NCI-H146 treated with DMSO at 0.1 percent for 48 hours (cell line): ENCODE measurements around the gene METTL4.

Source experiments
- DNase-seq: peaks from one replicate; lab custom pipeline; 2025; ENCODE audit not compliant: unreplicated experiment; lab: John Stamatoyannopoulos, UW

METTL4 gene

DNA sequence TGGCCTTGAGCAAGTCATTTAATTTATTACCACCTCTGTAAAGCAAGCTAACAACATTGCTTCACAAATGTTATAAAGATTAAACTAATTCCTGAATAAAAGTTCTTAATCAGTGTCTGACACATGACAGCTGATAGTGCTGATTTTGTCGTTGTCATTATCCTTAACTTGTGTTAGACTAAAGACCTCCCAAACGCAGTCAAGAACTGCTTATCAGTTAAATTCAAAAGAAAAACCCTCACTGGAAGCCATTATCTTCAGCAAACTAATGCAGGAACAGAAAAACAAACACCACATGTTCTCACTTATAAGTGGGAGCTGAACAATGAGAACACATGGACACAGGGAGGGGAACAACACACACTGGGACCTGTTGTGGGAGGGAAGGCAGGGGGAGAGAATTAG, 46.5 kb downstream of the METTL4 start:
- peak; percentile 16 for DNase-seq

DNA sequence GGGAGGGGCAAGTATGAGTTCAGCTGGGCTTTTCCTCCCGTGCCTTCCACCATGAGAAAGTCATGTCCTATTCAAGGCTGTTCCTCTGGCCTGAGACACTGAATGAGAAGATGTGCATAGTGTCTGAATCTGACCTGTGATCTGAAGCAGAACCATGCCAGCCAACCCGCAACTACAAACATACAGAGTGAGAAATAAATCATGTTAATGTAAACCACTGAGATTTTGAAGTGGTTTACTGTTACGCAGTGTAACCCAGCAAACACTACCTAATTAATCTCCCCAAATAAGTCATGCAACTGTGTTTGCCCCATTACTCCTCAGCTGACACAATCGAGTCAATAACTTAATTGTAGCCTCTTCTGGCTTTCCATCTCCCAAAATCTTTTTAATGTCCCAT, 49.2 kb downstream of the METTL4 start:
- DNase-seq: no peak

DNA sequence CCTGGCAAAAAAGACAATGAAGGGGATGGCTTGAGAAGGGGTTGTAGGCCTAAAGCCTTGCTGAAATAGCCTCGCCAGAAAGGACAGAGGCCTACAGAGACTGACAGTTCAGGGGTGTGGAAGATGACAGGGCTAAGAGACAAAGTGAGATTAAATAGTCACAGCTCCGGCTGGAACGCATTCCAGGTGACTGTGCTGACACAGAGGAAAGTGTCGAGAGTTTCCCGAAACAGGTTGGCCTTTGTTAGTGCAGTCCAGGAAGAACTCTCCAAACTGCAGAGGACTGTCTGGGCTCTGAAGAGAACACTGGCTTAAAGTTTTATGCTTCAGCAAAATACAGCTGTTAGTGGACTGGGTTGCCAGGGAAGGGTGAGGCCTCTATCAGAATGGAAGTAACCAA, 52.8 kb downstream of the METTL4 start:
- DNase-seq: no peak

DNA sequence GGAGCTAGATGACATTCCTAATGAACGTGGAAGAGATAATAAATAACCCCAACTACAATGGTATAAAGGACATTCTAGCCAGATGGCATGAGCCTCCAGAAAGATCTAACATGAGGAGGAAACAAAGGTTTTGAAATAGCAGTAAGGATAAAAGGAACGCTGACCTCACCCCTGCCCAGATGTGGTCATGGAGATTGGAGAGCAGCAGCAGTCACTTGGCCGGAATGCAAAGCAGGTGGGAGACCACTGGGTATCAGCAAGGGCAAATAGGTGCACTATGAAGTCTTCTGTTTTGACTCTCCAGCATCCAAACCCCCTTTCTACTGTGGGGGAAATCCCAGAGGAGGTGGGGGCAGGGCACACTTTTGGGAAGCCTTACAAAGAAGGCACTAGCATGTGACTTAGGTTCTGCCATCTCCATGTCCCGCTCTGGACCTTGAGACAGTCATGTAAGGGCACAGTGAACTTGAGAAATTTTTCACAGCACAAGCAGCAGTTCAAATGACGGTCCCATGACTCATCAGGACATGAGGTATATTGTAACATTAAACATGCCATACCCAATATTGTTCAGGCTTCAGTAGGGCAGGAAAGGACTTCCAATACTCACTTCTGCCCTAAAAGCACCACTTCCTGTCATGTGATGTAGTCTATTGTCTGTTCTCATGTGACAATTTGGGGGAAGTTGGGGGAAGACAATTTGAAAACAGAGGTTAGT, 55.2 kb downstream of the METTL4 start:
- no peak for DNase-seq

DNA sequence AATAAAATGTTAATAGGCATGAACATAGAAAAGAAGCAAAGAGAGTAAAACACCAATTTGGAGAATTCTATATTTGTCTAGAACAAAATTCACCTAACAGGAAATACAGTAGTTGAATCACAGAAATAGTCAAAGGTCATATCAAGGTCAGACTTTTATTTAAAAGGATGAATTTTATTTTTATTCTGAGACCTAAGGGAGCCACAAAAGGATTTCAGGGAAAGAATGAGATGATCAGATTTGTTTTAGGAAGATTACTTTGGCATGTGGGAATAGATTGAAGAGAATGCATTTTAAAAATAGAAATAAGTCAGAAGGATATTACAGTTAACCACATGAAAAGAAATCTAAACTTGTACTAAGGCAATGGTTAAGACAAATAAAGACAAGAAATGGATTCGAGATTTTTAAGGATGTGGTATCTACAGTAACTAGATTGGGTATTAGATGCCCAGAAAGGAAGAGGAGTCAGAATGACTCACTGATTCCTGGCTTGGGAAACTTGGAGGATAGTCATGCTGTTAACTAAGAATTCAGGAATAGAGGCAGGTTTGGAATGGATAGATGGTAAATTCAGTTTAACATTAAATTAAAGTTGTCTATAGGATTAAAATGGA, 56.0 kb downstream of the METTL4 start:
- DNase-seq: no peak

DNA sequence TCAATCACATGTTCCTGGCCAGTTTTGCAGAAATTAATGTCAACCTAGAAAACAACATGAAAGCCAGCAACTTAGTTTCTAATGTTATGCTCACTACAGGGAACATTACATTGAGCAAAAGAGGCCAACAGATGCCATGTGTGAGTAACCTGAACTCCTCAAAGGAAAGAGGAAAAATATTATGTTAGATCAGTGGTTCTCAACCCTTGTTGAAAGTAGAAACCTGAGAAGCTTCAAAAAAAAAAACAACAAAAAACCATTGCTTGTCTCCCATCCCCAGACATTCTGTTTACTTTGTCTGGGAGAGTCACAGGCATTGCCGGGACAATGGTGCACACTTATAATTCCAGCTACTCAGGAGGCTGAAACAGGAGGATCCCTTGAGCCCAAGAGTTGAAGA, 57.7 kb downstream of the METTL4 start:
- peak; percentile 17 for DNase-seq

DNA sequence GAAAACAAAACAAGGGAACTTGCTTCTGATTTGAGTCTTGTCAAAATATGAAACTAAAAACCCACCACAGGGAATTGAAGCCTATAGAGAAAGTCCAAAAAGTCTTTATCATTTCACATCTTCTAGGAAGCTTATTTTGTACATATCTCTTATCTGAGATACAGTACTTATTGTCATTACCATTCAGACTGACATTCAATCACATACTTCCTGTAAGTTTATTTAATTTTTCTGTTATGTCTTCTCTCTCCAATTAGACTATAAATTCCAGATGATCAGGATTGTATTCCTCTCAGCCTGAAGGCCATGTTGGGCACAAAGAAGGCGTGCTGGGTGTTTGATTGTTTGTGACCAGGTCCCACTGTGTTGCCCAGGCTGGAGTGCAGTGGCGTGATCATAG, 59.2 kb downstream of the METTL4 start:
- DNase-seq: peak; percentile 52

DNA sequence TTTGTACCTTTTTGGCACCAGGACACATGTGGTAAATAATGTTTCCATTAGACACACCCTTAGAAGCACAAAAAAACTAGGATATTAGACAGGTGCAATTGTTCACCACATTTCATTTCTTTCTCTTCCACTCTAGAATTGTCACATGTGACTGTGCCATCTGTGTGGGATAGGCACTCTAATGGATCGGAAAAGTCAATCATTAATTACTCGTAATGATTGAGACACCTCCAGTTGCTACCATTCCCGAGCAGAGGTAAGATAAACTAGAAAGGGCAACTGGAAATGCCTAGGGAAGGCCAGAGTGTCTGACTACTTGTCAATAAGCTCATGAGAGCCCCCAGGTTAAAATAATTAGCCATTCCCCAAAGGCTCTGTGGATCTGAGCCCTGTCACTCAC, 59.9 kb downstream of the METTL4 start:
- no peak for DNase-seq

DNA sequence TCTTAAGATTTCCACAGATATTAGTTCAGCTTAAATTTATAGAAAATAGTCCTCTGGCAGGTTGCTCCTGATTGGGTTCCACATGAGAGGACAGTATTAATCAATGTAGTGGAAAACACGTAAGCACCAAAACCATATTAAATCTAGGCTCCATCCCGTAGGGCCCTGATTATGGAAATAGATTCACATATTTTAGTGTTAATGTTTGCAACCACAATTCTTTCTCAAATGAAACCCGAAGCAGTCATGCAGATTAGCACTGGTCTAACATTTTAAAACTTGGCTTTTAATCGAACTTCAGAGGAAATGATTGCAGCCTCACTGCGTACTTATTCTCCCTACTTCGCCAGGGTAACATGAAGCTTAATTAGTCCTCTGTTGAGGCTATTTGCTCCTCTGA, 60.9 kb downstream of the METTL4 start:
- DNase-seq: no peak

DNA sequence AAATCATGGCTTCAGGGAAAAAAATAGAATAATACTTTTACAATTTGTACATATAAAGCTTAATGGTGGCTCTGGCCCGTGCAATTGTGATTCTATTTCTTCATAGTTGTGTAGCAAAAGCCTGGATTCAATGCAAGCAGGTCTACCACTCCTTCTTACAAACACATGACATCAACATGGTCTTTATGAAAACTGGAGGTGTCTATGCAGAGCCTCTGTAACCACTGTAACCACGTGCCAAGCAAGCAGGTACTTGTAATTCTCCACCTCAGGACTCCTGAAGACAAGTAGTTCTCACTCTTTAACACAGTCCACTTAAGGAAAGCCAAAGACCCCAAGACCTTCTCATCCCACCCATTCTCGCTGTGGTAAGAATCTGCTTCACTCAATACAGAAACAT, 62.6 kb downstream of the METTL4 start:
- DNase-seq: no peak

DNA sequence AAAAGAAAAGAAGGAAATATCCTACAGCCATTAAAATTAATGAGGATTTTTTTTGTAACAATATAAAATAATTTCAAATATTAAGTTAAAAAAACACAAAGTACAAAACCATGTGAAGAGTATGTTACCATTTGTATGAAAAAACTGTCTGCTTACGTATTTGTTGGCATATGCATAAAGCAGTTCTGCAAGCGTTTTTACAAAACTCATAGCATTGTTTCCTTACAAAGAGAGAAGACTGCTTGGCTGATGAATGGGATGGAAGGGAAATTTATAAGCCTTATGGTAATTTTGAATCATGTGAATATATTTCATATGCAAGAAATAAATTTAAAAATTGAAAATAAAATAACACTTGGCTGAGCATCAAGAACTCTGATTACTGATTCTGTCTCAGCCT, 63.1 kb downstream of the METTL4 start:
- no peak for DNase-seq

DNA sequence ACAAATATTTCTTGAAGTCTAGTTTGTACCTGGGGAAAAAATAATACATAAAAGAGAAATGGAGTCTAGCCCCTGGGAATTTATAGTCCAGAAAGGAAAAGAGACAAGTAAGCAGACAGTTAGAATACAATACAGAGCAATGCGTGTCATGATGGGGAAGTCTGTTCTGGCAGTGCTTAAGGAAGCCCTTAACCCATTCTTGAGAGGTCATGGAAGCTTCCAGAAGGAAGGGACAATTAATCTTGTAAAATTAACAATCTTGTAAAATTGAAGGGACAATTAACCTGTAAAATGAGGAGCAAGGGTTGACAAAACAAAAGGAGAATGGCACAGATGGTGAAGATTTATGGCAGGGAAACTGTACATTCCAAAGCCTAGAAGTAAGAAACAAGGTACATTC, 66.7 kb downstream of the METTL4 start:
- no peak for DNase-seq

DNA sequence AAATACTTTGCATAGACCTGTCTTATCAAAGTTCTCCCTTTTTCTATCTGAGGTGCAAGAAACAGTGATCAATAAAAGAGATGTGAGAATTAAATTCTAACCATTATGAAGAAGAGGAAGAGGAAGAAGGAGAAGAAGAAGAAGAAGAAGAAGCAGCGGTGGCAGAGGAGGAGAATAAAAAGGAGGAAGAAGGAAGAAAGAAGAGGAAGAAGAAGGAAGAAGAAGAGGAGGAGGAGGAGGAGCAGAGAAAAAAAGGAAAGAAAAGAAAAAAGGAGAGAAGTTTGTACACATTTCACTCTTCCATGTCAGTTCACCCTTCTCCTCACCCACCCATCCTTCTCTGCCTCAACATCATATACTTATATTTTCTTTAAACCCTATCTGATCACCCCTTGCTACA, 68.4 kb downstream of the METTL4 start:
- DNase-seq: no peak

DNA sequence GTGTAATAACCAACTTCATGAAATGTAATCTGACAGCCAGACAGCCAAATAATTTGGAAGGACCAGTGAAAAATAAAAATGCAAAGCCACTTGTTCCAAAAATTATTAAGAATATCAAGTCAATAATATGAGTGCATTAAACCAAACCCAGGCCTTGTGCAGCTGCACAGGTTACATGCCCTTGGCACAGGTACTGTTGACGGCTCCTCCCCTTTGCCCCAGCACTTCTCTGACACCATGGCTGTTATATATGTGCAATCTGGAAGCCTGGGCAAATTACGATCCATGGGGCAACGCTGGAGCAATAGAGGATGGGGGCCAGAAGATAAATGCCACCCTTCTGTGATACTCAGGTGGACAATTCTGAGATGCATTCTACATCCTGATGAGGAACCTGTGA, 68.9 kb downstream of the METTL4 start:
- DNase-seq: no peak

DNA sequence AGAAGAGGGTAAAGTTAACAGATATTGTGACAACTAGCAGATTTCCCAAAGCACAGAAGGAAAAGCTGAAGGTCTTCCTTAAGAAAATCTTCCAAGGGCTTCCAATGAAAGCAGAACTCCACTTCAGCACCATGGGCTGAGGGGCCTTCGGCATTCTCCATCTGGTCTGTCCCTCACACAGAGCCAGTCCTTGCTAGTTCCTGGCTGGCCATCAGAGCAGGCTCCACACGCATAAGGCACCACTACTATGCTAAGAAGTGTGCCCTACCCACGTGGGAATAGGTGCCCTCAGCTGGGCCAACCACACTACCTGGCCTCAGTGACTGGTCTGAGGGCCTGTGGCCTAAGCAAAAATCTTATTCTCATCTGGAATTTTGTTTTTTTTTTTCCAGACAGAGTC, 73.5 kb downstream of the METTL4 start:
- DNase-seq: no peak

DNA sequence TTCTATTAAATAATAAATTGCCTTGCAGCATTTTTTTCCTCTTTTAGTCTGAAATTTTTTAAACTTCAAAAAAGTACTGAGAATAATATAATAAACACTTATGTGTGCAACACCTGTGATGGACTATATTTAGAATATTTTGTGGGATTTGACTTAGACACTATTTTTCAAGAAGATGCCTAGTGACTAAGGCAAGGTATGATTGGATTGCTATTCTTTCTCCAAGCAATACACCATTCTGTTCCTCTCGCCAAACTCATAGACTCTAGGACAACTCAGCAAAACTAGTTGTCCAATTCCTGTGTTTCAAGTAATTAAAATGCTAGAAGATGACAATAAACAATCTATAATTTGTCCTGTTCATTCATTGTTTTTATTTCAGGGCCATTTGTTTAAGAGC, 75.9 kb downstream of the METTL4 start:
- no peak for DNase-seq

DNA sequence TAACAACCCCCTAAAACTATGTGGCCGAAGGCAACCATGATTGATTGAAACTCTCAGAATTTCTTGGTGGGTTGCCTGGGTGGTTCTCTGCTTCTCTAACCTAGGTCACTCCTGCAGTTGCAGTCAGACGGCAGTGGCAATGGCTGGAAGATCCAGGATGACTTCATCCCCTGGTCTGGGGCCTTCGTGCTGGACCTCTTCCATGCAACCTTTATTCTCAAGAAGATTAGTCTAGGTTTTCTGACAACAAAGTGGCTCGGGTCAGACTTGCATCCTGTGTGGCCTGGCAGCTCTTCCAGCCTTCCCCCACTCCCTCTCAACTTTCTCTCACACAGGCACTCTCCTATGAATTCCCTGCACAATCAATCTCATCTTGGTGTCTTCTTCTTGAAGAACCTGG, 76.4 kb downstream of the METTL4 start:
- no peak for DNase-seq
